DOHH2 (cell line): ENCODE measurements around the gene RPL13A.

Experiments used
- H3F3A ChIP-seq: fragments of 200-600 bp; sonication (generic), shearing (Covaris generic); 2 replicates; pipeline ENCODE4 v1.6.0; 2016; ENCODE audit warnings: antibody characterized with exemption, mild to moderate bottlenecking; ENCODE audit not compliant: control insufficient read depth, insufficient read depth
- H3K27ac ChIP-seq: fragments of 200-600 bp; sonication (generic); 2 replicates; pipeline ENCODE4 v1.5.1; 2014; ENCODE audit warnings: low read depth, mild to moderate bottlenecking, low read length, moderate library complexity
- H3K27me3 ChIP-seq: fragments of 200-600 bp; sonication (generic); 2 replicates; pipeline ENCODE4 v1.6.1; 2014; ENCODE audit warnings: mild to moderate bottlenecking, low read length, mixed read lengths; ENCODE audit not compliant: control insufficient read depth
- H3K36me3 ChIP-seq: fragments of 200-600 bp; sonication (generic); 2 replicates; pipeline ENCODE4 v1.6.1; 2014; ENCODE audit warnings: mild to moderate bottlenecking, low read length, moderate library complexity, mixed read lengths; ENCODE audit not compliant: control insufficient read depth
- H3K4me1 ChIP-seq: fragments of 200-600 bp; sonication (generic); 2 replicates; pipeline ENCODE4 v1.6.1; 2014; ENCODE audit warnings: mild to moderate bottlenecking, low read length, mixed read lengths; ENCODE audit not compliant: control insufficient read depth
- H3K4me2 ChIP-seq: fragments of 200-600 bp; sonication (generic); 2 replicates; pipeline ENCODE4 v1.6.0; 2014; ENCODE audit warnings: mild to moderate bottlenecking, low read length, moderate library complexity
- H3K4me3 ChIP-seq: fragments of 200-600 bp; sonication (generic); 2 replicates; pipeline ENCODE4 v1.5.1; 2014; ENCODE audit warnings: mild to moderate bottlenecking, low read length, mixed read lengths
- H3K79me2 ChIP-seq: fragments of 200-600 bp; sonication (generic); 2 replicates; pipeline ENCODE4 v1.6.1; 2014; ENCODE audit warnings: mild to moderate bottlenecking, low read length, mixed read lengths; ENCODE audit not compliant: control insufficient read depth
- H3K9me2 ChIP-seq: fragments of 200-600 bp; sonication (generic); replicated peaks from 2 replicates; pipeline ENCODE4 v1.6.1; 2014; ENCODE audit warnings: mild to moderate bottlenecking, low read length, mixed read lengths; ENCODE audit not compliant: control insufficient read depth
- H3K9me3 ChIP-seq: fragments of 200-600 bp; sonication (generic); 2 replicates; pipeline ENCODE4 v1.6.1; 2014; ENCODE audit warnings: antibody characterized with exemption, low read length, mixed read lengths; ENCODE audit not compliant: control insufficient read depth, insufficient read depth
- H4K20me1 ChIP-seq: fragments of 200-600 bp; sonication (generic); 2 replicates; pipeline ENCODE4 v1.6.0; 2014; ENCODE audit warnings: low read depth, mild to moderate bottlenecking, antibody characterized with exemption, low read length, moderate library complexity; ENCODE audit not compliant: control insufficient read depth, insufficient read depth
- CTCF ChIP-seq: fragments of 200-600 bp; sonication (generic); IDR thresholded peaks from one replicate; pipeline ENCODE4 v1.5.1; 2014; ENCODE audit warnings: antibody characterized with exemption, mild to moderate bottlenecking, low read depth, low read length; ENCODE audit not compliant: poor library complexity, severe bottlenecking
- EZH2phosphoT487 ChIP-seq: fragments of 200-600 bp; sonication (generic); IDR thresholded peaks from 2 replicates; pipeline ENCODE4 v1.6.1; 2017; ENCODE audit warnings: borderline replicate concordance, mild to moderate bottlenecking, antibody characterized with exemption, low read length, moderate library complexity, mixed read lengths

RPL13A gene

DNA sequence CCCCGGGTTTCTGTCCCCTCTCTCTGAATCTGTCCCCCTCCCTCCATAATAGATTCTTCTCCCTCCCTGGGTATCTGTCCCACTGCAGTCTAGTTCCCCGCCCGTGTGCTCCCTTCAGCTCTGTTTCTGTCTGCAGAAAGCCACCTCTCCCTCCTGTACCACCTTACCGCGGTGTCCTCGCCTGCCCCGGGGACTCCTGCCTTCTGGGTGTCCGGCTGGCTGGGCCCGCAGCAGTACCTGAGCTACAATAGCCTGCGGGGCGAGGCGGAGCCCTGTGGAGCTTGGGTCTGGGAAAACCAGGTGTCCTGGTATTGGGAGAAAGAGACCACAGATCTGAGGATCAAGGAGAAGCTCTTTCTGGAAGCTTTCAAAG is 26.3 kb downstream of the RPL13A start:
- Histone ChIP-seq H3K9me2 (no peaks in the 10 kb centered on the region), H3K4me3 (peak overlapping the region; percentile 83), H3K79me2 (no peaks in the 10 kb centered on the region), H3K4me2 (peak overlapping the region; percentile 98), H3K4me1 (peaks cover 31% of the 10 kb centered on the region), H4K20me1 (no peaks in the 10 kb centered on the region), H3K27ac (no peak overlapping the region), H3K9me3 (no peaks in the 10 kb centered on the region), H3K27me3 (peaks cover 11% of the 10 kb centered on the region; the same call in 1 of the 2 replicates), H3K36me3 (no peaks in the 10 kb centered on the region), H3F3A (peaks cover 10% of the 10 kb centered on the region)
- TF ChIP-seq EZH2phosphoT487 (no peak), CTCF (no peak)

- peaks cover 31% of the 10 kb centered on the region for H3K4me1 ChIP-seq
- H3K9me3 ChIP-seq: no peaks in the 10 kb centered on the region
- no peaks in the 10 kb centered on the region for H3K79me2 ChIP-seq
- no peak overlapping the region for H3K27ac ChIP-seq
- no peaks in the 10 kb centered on the region for H3K9me2 ChIP-seq
- H4K20me1 ChIP-seq: no peaks in the 10 kb centered on the region
- H3K4me2 ChIP-seq: no peak overlapping the region
- peaks cover 10% of the 10 kb centered on the region for H3F3A ChIP-seq
- H3K36me3 ChIP-seq: no peaks in the 10 kb centered on the region
- no peak for TF ChIP-seq CTCF
- TF ChIP-seq EZH2phosphoT487: no peak
- H3K27me3 ChIP-seq: peaks cover 11% of the 10 kb centered on the region; the same call in 1 of the 2 replicates
- H3K4me3 ChIP-seq: no peak overlapping the region
These were observed 26.7 kb downstream of the RPL13A start for GRCh38 chr19:49514151-49514550.

DNA sequence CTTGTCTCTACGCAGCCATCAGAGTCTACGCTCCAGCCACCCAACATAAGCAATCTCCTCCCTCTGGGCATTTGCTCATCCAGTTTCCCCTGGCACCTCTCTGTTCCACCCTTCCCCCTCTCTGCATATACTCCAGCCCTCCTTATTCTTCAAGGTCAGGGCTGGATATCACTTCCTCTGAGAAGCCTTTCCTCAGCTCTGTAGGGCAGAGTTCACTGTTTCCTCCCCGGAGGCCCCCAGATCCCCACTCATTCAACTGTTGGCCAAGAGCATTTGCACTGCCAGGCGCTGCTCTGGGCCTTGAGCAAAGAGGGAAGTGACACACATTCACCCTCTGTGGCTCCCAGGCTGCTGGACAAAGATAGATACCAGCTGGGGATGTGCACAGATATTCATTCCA is 28.4 kb downstream of the RPL13A start:
- TF ChIP-seq EZH2phosphoT487 (no peak), CTCF (no peak)
- Histone ChIP-seq H3K27me3 (peaks cover 11% of the 10 kb centered on the region; the same call in 1 of the 2 replicates), H3K27ac (no peak overlapping the region), H3K9me2 (no peaks in the 10 kb centered on the region), H3F3A (peaks cover 13% of the 10 kb centered on the region), H4K20me1 (no peaks in the 10 kb centered on the region), H3K4me3 (no peak overlapping the region), H3K36me3 (no peaks in the 10 kb centered on the region), H3K4me1 (peaks cover 31% of the 10 kb centered on the region), H3K4me2 (no peak overlapping the region), H3K9me3 (no peaks in the 10 kb centered on the region), H3K79me2 (no peaks in the 10 kb centered on the region)
